ENCODE data around the gene SLC11A2. TPM values are rescaled to one million over a fixed set of nuclear protein-coding genes. Genes with fewer than 3 reads are reported as not detected.
A peak's percentile ranks its signal among the peaks of the same experiment; 100 is the strongest.
"Not testable (repeated sequence)": the region's sequence is repeated elsewhere in the genome, so short reads cannot be mapped to it uniquely, and the experiment has no call there.

SLC11A2 gene
- total RNA-seq, 1 donor from 2014 or later, result 21.5 TPM

DNA sequence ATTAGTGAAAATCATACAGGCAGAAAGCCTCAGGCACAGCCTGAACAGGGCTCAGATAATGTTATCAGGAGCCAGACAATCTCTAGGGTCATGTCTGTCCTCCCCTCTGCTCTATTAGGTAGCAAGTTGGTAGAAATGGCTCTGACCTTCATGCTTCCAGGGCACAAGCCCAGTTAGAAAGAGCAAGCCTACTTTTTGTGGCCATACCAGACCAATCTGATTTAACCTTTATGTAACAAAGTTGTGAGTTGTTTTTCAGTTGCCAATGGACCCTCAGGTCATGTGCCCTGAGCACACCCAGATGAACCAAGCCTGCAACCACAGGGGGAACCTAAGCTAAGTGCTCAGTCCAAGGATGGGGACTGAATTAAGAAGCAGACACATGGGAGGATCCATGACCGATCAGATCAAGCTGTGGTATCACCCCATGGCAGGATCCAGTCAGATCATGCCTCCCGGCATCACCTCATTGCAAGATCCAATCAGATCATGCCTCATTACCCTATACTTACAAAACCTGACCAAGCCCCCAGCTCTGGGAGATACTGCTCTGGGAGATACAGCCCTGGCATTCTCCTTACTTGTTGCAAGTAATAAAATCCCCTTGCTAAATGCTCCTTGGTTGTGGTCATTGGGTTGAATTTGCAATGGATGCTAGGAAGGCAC lies 92.6 kb downstream of the SLC11A2 start:
- Histone ChIP-seq H3K27ac (peak overlapping the region; percentile 68 to 77), H3K4me1 (peaks cover 5 to 33% of the 10 kb centered on the region in 2 donors), H3K4me3 (peak overlapping the region in 1 of 2 donors; percentile 40), H3K27me3 (no peaks in the 10 kb centered on the region), H3K36me3 (peaks cover 25 to 31% of the 10 kb centered on the region in 2 donors), H3K9me3 (no peaks in the 10 kb centered on the region)
- no peak for DNase-seq (ENCODE audit: low spot score in 2 of 2)
- intact Hi-C loops (cut with DNase I), result no loop called here
- TF ChIP-seq, protein P1, sequence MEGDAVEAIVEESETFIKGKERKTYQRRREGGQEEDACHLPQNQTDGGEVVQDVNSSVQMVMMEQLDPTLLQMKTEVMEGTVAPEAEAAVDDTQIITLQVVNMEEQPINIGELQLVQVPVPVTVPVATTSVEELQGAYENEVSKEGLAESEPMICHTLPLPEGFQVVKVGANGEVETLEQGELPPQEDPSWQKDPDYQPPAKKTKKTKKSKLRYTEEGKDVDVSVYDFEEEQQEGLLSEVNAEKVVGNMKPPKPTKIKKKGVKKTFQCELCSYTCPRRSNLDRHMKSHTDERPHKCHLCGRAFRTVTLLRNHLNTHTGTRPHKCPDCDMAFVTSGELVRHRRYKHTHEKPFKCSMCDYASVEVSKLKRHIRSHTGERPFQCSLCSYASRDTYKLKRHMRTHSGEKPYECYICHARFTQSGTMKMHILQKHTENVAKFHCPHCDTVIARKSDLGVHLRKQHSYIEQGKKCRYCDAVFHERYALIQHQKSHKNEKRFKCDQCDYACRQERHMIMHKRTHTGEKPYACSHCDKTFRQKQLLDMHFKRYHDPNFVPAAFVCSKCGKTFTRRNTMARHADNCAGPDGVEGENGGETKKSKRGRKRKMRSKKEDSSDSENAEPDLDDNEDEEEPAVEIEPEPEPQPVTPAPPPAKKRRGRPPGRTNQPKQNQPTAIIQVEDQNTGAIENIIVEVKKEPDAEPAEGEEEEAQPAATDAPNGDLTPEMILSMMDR (IDR thresholded peaks at IDR 0.05), result no peak

DNA sequence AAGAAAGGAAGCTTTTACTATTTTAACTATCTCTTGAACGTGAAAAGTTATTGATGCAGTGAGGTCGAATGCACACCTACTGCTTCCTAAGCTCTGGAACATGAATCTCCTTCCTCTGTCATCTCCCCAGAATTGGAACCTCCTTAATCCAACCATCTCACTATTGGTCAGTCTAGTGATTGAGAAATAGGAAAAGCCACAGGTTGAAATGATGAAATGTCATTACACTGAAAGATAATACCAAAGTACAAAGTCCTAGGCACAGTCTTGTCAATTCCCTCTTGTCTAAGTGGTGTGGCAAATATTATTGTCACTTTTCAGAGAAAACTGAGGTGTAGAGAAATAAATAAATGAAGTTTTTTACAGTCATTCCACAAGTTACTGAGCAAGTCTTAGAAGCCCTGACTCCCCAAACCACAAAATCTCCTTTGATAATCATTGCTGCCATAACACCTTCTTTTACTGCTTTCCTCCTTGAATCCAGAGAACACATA lies 93.3 kb downstream of the SLC11A2 start:
- no peak for DNase-seq (ENCODE audit: low spot score in 2 of 2)
- Histone ChIP-seq H3K4me3 (no peak overlapping the region), H3K27me3 (no peaks in the 10 kb centered on the region), H3K36me3 (peaks cover 25 to 31% of the 10 kb centered on the region in 2 donors), H3K27ac (peak overlapping the region; percentile 68 to 77), H3K4me1 (peaks cover 5 to 33% of the 10 kb centered on the region in 2 donors), H3K9me3 (no peaks in the 10 kb centered on the region)
- TF ChIP-seq, protein P1 (IDR thresholded peaks at IDR 0.05), result no peak
- intact Hi-C loops (cut with DNase I), result no loop called here

DNA sequence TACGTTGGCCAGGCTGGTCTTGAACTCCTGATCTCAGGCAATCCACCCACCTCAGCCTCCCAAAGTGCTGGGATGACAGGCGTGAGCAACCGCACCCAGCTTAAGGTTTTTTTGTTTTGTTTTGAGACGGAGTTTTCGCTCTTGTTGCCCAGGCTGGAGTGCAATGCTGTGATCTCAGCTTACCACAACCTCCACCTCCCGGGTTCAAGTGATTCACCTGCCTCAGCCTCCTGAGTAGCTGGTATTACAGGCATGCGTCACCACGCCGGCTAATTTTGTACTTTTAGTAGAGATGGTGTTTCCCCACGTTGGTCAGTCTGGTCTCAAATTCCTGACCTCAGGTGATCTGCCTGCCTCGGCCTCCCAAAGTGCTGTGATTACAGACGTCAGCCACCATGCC lies 95.7 kb downstream of the SLC11A2 start:
- Histone ChIP-seq H3K4me1 (peaks cover 3 to 30% of the 10 kb centered on the region in 2 donors), H3K27ac (peak overlapping the region in 1 of 2 donors; percentile 10), H3K36me3 (peaks cover 25 to 31% of the 10 kb centered on the region in 2 donors)
- DNase-seq (ENCODE audit: low spot score in 2 of 2); H3K4me3 ChIP-seq; intact Hi-C loops (cut with DNase I); H3K9me3 ChIP-seq; H3K27me3 ChIP-seq: not testable (repeated sequence)

DNA sequence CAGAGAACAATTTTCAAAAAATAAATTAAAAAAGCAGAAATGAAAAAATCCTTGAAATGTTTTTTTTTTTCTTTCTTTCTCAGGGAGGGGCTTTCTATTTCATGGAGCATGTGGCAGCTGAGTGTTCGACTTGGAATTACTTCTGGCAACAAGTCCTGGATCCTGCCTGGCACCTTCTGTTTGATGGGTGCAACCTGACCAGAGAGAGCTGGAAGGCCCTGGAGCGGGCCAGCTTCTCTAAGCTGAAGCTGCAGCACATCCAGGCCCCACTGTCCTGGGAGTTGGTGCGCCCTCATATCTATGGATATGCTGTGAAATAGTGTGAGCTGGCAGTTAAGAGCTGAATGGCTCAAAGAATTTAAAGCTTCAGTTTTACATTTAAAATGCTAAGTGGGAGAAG lies 96.4 kb downstream of the SLC11A2 start:
- Histone ChIP-seq H3K36me3 (peaks cover 25 to 31% of the 10 kb centered on the region in 2 donors), H3K9me3 (no peaks in the 10 kb centered on the region), H3K27me3 (no peaks in the 10 kb centered on the region), H3K4me3 (peak overlapping the region in 1 of 2 donors; percentile 80), H3K27ac (peak overlapping the region in 1 of 2 donors; percentile 43), H3K4me1 (peaks cover 0 to 26% of the 10 kb centered on the region in 2 donors)
- no peak for DNase-seq (ENCODE audit: low spot score in 2 of 2)
- intact Hi-C loops (cut with DNase I), result loop anchor here (10.0 kb wide), 1 partner anchor 285 kb away; the partner anchor contains the start of gene POU6F1
- TF ChIP-seq, protein P1 (IDR thresholded peaks at IDR 0.05), result no peak

Other genes with a start within 250 kb of the SLC11A2 start
- gene TMPRSS12, start 183.5 kb downstream of the SLC11A2 start, total RNA-seq, result not detected
- gene HIGD1C, start 73.8 kb downstream of the SLC11A2 start, total RNA-seq, result not detected
- 8.6 TPM for gene LETMD1, start 21.9 kb upstream of the SLC11A2 start, total RNA-seq
- 13.6 TPM for gene CSRNP2, start 57.2 kb upstream of the SLC11A2 start, total RNA-seq
- gene TFCP2, start 146.8 kb upstream of the SLC11A2 start, total RNA-seq, result 3.0 TPM
- 24.7 TPM for gene POU6F1, start 191.7 kb upstream of the SLC11A2 start, total RNA-seq
- gene DAZAP2, start 212.4 kb upstream of the SLC11A2 start, total RNA-seq, result 212 TPM
- gene SMAGP, start 244.0 kb upstream of the SLC11A2 start, total RNA-seq, result 27.4 TPM